Erythroblast (primary cell): ENCODE results near the gene SCPEP1.

ENCODE experiments used
- GATA1 ChIP-seq: IDR thresholded peaks from 2 replicates; pipeline ENCODE4 v1.6.1; 2011; ENCODE audit warnings: low read depth, mild to moderate bottlenecking, control low read depth, low read length, moderate library complexity
- POLR2A ChIP-seq: IDR thresholded peaks from 2 replicates; pipeline ENCODE4 v1.6.1; 2011; ENCODE audit warnings: mild to moderate bottlenecking, low read length

DNA sequence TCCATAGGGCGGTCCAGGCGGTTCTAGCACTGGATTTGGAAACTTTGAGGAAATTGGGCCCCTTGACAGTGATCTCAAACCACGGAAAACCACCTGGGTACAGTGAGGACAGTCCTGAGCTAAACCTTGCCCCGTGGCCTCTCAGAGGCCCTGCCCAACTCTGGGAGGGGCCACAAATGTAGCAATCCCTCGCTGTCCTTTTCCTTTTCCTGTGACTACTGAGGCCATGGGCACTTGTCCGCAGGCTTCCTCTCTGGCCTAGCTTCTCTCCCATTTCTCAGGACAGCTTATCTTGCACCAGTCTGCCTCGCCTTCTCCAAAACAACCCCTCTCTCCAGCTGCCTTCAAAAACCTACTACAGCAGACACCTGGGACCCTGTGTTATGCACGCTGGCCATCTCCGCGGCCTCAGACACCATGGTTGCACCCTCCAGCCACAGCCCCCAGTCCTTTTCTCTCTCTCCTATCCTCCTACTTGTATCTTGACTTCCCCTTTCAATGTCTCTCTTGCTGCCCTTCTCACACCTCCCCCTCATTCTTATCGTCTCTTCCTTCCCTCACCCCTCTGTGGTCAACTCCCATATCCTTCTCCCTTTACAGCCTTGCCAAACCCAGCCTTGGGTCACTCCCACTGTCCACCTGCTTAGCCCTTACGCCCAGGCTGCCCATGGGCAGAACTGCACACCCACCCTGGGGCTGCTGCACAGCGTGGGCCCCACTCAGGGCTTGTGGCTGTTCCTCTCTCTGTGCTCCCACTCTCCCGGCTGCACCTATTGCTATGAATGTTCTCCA is 7.6 kb downstream of the SCPEP1 start:
- TF ChIP-seq POLR2A: no peak
- no peak for TF ChIP-seq GATA1
